Measurements from ENCODE around the gene RAB31. TPM values are rescaled to one million over a fixed set of nuclear protein-coding genes. Genes with fewer than 3 reads are reported as not detected.
A peak's percentile ranks its signal among the peaks of the same experiment; 100 is the strongest.

The RAB31 gene
- polyA plus RNA-seq, 1 donor (not counting 4 experiments of a cell fraction or from before 2014, with no cell fraction given): 47.0 TPM

DNA sequence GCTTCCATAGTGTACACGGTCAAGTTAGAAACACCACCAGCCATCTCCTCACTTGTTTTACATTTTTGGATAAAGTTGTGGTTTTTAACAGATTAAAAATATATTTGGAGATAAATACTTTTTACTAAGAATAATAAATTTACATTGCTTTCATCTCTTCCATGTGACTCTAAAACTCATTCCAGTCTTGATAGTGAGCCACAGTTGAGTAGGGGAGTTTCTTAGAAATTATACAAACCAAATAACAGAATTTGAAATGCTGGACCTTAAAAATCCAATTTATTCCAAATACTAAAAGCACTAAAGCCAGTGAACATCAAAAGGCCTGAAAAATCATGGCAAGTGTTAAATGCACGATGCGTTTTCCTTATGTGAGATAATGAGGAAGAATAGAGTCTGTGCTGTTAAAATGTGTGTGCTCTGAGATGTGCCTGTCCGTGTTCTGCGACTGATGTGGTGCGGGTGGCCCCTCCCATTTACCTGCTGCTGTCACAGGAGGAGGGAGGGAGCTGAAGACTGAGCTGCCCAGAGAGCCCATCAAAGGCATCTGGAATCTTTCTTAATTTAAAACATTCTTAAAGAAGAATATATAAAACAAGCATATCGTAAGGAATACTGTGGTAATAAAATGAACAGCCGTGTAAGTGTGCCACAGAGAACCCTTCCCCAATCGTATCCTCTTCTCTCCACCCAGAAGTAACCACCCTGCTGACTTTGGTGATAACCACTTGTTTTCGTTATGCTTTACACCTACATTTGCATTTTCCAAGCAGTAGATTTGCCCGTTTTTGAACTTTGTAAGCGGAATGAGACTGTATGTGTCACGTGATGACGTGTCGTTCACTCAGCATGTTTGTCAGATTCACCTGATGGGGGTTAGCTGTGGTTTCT lies 120.7 kb downstream of the RAB31 start:
- H3K9me3 ChIP-seq (ENCODE audit: control insufficient read depth, low read depth, low read length): no peaks in the 10 kb centered on the region
- peak overlapping the region in 1 of 3 experiments; percentile 21 for H3K4me3 ChIP-seq (ENCODE audit: control insufficient read depth in 2 of 3, extremely low read depth in 1 of 3, insufficient read depth in 2 of 3, low read depth in 1 of 3, low read length in 3 of 3)
- H3K9me1 ChIP-seq (ENCODE audit: control insufficient read depth, extremely low read depth, insufficient read depth, low read length): peaks cover 2% of the 10 kb centered on the region
- no peaks in the 10 kb centered on the region for H3K36me3 ChIP-seq (ENCODE audit: control insufficient read depth in 2 of 2, extremely low read depth in 1 of 2, insufficient read depth in 2 of 2, low read length in 2 of 2)
- FAIRE-seq: no peak
- no peaks in the 10 kb centered on the region for H3K27me3 ChIP-seq (ENCODE audit: control insufficient read depth, extremely low read depth, insufficient read depth, low read length)
- no peak for TF ChIP-seq EZH2 (IDR thresholded peaks at IDR 0.05; ENCODE audit: low read length)
- TF ChIP-seq, protein P1, sequence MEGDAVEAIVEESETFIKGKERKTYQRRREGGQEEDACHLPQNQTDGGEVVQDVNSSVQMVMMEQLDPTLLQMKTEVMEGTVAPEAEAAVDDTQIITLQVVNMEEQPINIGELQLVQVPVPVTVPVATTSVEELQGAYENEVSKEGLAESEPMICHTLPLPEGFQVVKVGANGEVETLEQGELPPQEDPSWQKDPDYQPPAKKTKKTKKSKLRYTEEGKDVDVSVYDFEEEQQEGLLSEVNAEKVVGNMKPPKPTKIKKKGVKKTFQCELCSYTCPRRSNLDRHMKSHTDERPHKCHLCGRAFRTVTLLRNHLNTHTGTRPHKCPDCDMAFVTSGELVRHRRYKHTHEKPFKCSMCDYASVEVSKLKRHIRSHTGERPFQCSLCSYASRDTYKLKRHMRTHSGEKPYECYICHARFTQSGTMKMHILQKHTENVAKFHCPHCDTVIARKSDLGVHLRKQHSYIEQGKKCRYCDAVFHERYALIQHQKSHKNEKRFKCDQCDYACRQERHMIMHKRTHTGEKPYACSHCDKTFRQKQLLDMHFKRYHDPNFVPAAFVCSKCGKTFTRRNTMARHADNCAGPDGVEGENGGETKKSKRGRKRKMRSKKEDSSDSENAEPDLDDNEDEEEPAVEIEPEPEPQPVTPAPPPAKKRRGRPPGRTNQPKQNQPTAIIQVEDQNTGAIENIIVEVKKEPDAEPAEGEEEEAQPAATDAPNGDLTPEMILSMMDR (optimal IDR thresholded peaks at IDR 0.05 in 1 of 3, IDR thresholded peaks at IDR 0.05 in 1 of 3, conservative IDR thresholded peaks at IDR 0.05 in 1 of 3; ENCODE audit: extremely low read depth in 1 of 3, insufficient read depth in 2 of 3, low read length in 3 of 3): no peak
- DNase-seq (ENCODE audit: low read depth, low spot score): no peak
- H4K20me1 ChIP-seq (ENCODE audit: control insufficient read depth, extremely low read depth, insufficient read depth, low read length): no peaks in the 10 kb centered on the region
- peaks cover 53% of the 10 kb centered on the region for H3K4me1 ChIP-seq (ENCODE audit: control insufficient read depth, extremely low read depth, insufficient read depth, low read length)
- peak overlapping the region; percentile 94 for H3K4me2 ChIP-seq (ENCODE audit: control insufficient read depth, extremely low read depth, insufficient read depth, low read depth, low read length)
- peak overlapping the region; percentile 96 for H3K27ac ChIP-seq (ENCODE audit: control insufficient read depth, insufficient read depth, low read length)
- dilution Hi-C loops (cut with MboI; ENCODE audit: extremely low pct_ligation_motif_present, low sequenced_read_pairs): no loop called here
- peak overlapping the region; percentile 47 for H3K9ac ChIP-seq (ENCODE audit: control insufficient read depth, extremely low read depth, insufficient read depth, low read length)
- peaks cover 6% of the 10 kb centered on the region for H3K79me2 ChIP-seq (ENCODE audit: control insufficient read depth, insufficient read depth, low read length)
- H2AFZ ChIP-seq (ENCODE audit: control insufficient read depth, low read length): no peak overlapping the region

DNA sequence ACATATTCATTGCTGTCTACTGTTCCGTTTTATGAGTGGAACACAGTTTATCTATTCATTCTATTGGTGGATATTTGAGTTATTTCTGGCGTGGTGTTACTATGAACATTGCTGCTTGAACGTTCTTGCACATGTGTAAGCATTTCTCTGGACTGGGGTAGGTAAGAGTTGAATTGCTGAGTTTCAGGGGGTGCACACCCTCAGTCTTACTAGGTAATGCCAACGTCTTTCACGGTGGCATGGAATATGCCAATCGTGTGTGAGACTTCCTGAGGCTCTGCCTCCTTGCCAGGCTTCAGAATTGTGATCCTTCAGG lies 121.3 kb downstream of the RAB31 start:
- TF ChIP-seq, protein P1 (optimal IDR thresholded peaks at IDR 0.05 in 1 of 3, IDR thresholded peaks at IDR 0.05 in 1 of 3, conservative IDR thresholded peaks at IDR 0.05 in 1 of 3; ENCODE audit: extremely low read depth in 1 of 3, insufficient read depth in 2 of 3, low read length in 3 of 3): no peak
- TF ChIP-seq EZH2 (IDR thresholded peaks at IDR 0.05; ENCODE audit: low read length): no peak
- H3K9me1 ChIP-seq (ENCODE audit: control insufficient read depth, extremely low read depth, insufficient read depth, low read length): no peaks in the 10 kb centered on the region
- H3K9ac ChIP-seq (ENCODE audit: control insufficient read depth, extremely low read depth, insufficient read depth, low read length): no peak overlapping the region
- no peaks in the 10 kb centered on the region for H4K20me1 ChIP-seq (ENCODE audit: control insufficient read depth, extremely low read depth, insufficient read depth, low read length)
- no peaks in the 10 kb centered on the region for H3K27me3 ChIP-seq (ENCODE audit: control insufficient read depth, extremely low read depth, insufficient read depth, low read length)
- DNase-seq (ENCODE audit: low read depth, low spot score) (no peak), FAIRE-seq (no peak)
- H3K4me2 ChIP-seq (ENCODE audit: control insufficient read depth, extremely low read depth, insufficient read depth, low read depth, low read length): peak overlapping the region; percentile 94
- dilution Hi-C loops (cut with MboI; ENCODE audit: extremely low pct_ligation_motif_present, low sequenced_read_pairs): no loop called here
- peak overlapping the region in 1 of 3 experiments; percentile 21 for H3K4me3 ChIP-seq (ENCODE audit: control insufficient read depth in 2 of 3, extremely low read depth in 1 of 3, insufficient read depth in 2 of 3, low read depth in 1 of 3, low read length in 3 of 3)
- peaks cover 47% of the 10 kb centered on the region for H3K4me1 ChIP-seq (ENCODE audit: control insufficient read depth, extremely low read depth, insufficient read depth, low read length)
- no peak overlapping the region for H2AFZ ChIP-seq (ENCODE audit: control insufficient read depth, low read length)
- no peaks in the 10 kb centered on the region for H3K36me3 ChIP-seq (ENCODE audit: control insufficient read depth in 2 of 2, extremely low read depth in 1 of 2, insufficient read depth in 2 of 2, low read length in 2 of 2)
- peaks cover 6% of the 10 kb centered on the region for H3K79me2 ChIP-seq (ENCODE audit: control insufficient read depth, insufficient read depth, low read length)
- H3K9me3 ChIP-seq (ENCODE audit: control insufficient read depth, low read depth, low read length): no peaks in the 10 kb centered on the region
- H3K27ac ChIP-seq (ENCODE audit: control insufficient read depth, insufficient read depth, low read length): peak overlapping the region; percentile 96

All from keratinocyte (primary cell).